Activated T-cell treated with anti-CD3 and anti-CD28 coated beads, Interleukin-2, amount 50 U/mL, for 72 hours (primary cell): ENCODE data around the gene FTSJ1. TPM values are rescaled to one million over a fixed set of nuclear protein-coding genes. Genes with fewer than 3 reads are reported as not detected.

ENCODE experiments used
- ATAC-seq, 2 donors: fragments of 150-1000 bp; cut with Tn5 transposase; replicated peaks in 1 of 2; 2 replicates each; pipeline ENCODE4 v1.10.0; 2021; ENCODE audit warnings: moderate library complexity in 2 of 2, mild to moderate bottlenecking in 1 of 2
- DNase-seq, 2 donors: peaks; one replicate each; pipeline ENCODE4 v3.0.0; 2021 to 2022; ENCODE audit warnings: mixed read lengths in 1 of 2
- H3K27ac Mint-ChIP-seq: one replicate; pipeline ENCODE4 v1.8.0; 2022; ENCODE audit warnings: mild to moderate bottlenecking, moderate library complexity, mixed read lengths
- H3K27me3 Mint-ChIP-seq: one replicate; pipeline ENCODE4 v1.8.0; 2022; ENCODE audit warnings: low read depth, mixed read lengths
- H3K36me3 Mint-ChIP-seq, 2 donors: one replicate each; pipeline ENCODE4 v1.8.0; 2022; ENCODE audit warnings: mixed read lengths in 2 of 2, mild to moderate bottlenecking in 1 of 2; ENCODE audit not compliant: insufficient read depth in 2 of 2
- H3K4me1 Mint-ChIP-seq: one replicate; pipeline ENCODE4 v1.8.0; 2022; ENCODE audit warnings: low read depth, mixed read lengths
- H3K4me3 Mint-ChIP-seq, 2 donors: one replicate each; pipeline ENCODE4 v1.8.0; 2022; ENCODE audit warnings: mild to moderate bottlenecking in 2 of 2, mixed read lengths in 2 of 2, moderate library complexity in 2 of 2
- H3K9me3 Mint-ChIP-seq, 2 donors: one replicate each; pipeline ENCODE4 v1.8.0; 2022; ENCODE audit warnings: mixed read lengths in 2 of 2
- total RNA-seq, 2 donors: library from RNA; stranded (reverse); gene quantifications; one replicate each; pipeline ENCODE4 v1.2.3, GENCODE V29; 2022

Gene FTSJ1
- total RNA-seq, 2 donors from 2014 or later = 64.3 to 68.7 TPM

DNA sequence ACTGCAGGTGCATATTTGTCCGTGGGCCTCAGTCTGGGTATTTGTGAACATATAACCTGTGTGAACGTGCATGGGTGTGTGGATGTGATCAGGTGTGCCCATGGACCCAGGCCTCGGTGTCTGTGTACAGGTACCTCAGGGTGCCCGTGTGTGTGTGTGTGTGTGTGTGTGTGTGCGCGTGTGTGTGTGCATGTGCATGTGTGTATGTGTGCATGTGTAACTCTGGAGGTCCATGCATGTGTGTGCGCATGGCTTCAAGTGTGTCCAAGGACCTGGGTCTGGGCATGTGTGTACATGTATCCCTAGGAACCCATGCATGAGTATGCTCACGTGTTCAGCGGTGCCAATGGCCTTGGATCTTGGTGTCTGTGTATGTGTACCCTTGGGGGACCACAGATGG lies 15.8 kb downstream of the FTSJ1 start:
- Mint-ChIP-seq H3K9me3 (no peaks in the 10 kb centered on the region), H3K27me3 (peaks cover 12% of the 10 kb centered on the region), H3K36me3 (no peaks in the 10 kb centered on the region), H3K4me1 (no peaks in the 10 kb centered on the region), H3K4me3 (no peak overlapping the region), H3K27ac (no peak overlapping the region)
- DNase-seq = no peak
- ATAC-seq = no peak

GRCh38 chrX:48492293-48492910 lies 16.4 kb downstream of the FTSJ1 start:
- no peak overlapping the region for H3K27ac Mint-ChIP-seq
- H3K27me3 Mint-ChIP-seq = peaks cover 12% of the 10 kb centered on the region
- no peak for ATAC-seq
- DNase-seq = no peak
- no peaks in the 10 kb centered on the region for H3K4me1 Mint-ChIP-seq
- no peak overlapping the region for H3K4me3 Mint-ChIP-seq
- no peaks in the 10 kb centered on the region for H3K36me3 Mint-ChIP-seq
- no peaks in the 10 kb centered on the region for H3K9me3 Mint-ChIP-seq

DNA sequence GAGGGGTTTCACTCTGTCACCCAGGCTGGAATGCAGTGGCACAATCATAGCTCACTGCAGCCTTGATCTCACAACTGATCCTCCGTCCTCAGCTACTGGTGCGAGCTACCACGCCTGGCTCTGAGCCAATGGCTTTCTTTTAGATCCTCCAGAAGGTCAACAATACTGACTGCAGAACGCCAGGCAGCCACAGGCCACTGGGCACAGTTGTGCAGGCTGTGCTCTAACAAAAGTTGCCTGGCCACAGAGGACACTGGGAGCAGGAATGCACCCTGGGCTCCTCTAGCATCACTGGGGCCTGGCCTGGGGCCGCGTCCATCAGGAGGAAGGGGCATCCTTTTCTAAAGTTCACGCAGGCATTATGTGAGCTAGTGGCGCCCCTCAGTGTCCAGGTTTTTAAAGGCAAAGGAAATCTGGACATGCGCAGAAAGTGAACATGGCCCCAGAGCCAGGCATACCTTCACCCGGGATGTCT lies 17.9 kb downstream of the FTSJ1 start:
- no peak overlapping the region for H3K27ac Mint-ChIP-seq
- H3K36me3 Mint-ChIP-seq = no peaks in the 10 kb centered on the region
- DNase-seq (peak; percentile 12 to 25), ATAC-seq (peak in 1 of 2 donors; percentile 54)
- H3K4me1 Mint-ChIP-seq = peaks cover 4% of the 10 kb centered on the region
- peaks cover 17% of the 10 kb centered on the region for H3K27me3 Mint-ChIP-seq
- no peaks in the 10 kb centered on the region for H3K9me3 Mint-ChIP-seq
- no peak overlapping the region for H3K4me3 Mint-ChIP-seq

DNA sequence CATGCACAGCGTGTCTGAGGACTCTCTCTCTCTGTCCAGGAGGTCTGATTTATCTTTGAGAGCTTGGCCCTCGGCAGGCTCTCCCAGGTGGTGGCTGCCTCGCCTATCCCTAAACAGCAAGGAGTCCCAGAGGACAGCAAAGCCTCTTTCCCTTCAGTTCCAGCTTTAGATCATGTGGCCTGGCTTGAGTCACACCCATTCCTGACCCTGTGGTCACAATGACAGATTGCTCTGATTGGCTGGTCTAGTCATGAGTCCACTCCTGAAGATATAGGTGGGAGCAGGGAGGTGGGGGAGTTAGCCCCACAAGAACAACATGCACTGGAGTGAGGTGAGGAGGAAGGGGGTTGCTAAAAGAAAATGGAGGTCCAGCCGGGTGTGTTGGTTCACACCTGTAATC lies 20.7 kb downstream of the FTSJ1 start:
- no peak overlapping the region for H3K27ac Mint-ChIP-seq
- H3K4me1 Mint-ChIP-seq = peaks cover 4% of the 10 kb centered on the region
- no peak overlapping the region for H3K4me3 Mint-ChIP-seq
- peaks cover 11% of the 10 kb centered on the region for H3K27me3 Mint-ChIP-seq
- no peak for DNase-seq
- H3K9me3 Mint-ChIP-seq = no peaks in the 10 kb centered on the region
- no peaks in the 10 kb centered on the region for H3K36me3 Mint-ChIP-seq
- ATAC-seq = no peak

DNA sequence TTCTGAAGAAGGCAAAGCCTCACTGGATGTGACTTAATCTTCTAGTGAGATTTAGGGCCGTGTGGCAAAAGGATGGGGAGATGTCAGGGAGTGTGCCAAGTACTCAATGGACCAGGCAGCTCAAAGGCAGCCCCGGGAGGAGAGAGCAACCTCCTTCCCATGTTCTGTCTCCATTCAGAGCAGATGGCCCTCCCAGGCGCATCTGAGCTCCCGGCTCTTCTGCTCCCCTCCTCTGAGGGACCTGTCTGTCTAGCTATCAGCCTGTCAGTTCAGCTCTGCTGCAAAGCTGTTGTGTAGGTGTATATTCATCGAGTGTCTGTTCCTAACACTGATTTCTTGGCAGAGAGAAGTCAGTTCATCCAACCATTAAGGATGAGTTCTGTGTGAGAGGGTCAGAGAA lies 21.9 kb downstream of the FTSJ1 start:
- no peaks in the 10 kb centered on the region for H3K9me3 Mint-ChIP-seq
- H3K4me3 Mint-ChIP-seq = no peak overlapping the region
- no peak for DNase-seq
- H3K27ac Mint-ChIP-seq = no peak overlapping the region
- no peaks in the 10 kb centered on the region for H3K36me3 Mint-ChIP-seq
- ATAC-seq = no peak
- peaks cover 11% of the 10 kb centered on the region for H3K27me3 Mint-ChIP-seq
- peaks cover 4% of the 10 kb centered on the region for H3K4me1 Mint-ChIP-seq

GRCh38 chrX:48498374-48498809 lies 22.4 kb downstream of the FTSJ1 start:
- H3K9me3 Mint-ChIP-seq = no peaks in the 10 kb centered on the region
- no peak overlapping the region for H3K27ac Mint-ChIP-seq
- peaks cover 4% of the 10 kb centered on the region for H3K4me1 Mint-ChIP-seq
- no peaks in the 10 kb centered on the region for H3K36me3 Mint-ChIP-seq
- peaks cover 11% of the 10 kb centered on the region for H3K27me3 Mint-ChIP-seq
- ATAC-seq (peak; percentile 13 to 38), DNase-seq (no peak)
- H3K4me3 Mint-ChIP-seq = no peak overlapping the region

GRCh38 chrX:48504261-48504660 lies 28.3 kb downstream of the FTSJ1 start:
- Mint-ChIP-seq H3K9me3 (no peaks in the 10 kb centered on the region), H3K4me3 (no peak overlapping the region), H3K27ac (no peak overlapping the region), H3K4me1 (no peaks in the 10 kb centered on the region), H3K36me3 (no peaks in the 10 kb centered on the region), H3K27me3 (no peaks in the 10 kb centered on the region)
- DNase-seq = no peak
- no peak for ATAC-seq

GRCh38 chrX:48505481-48505880 lies 29.5 kb downstream of the FTSJ1 start:
- no peaks in the 10 kb centered on the region for H3K27me3 Mint-ChIP-seq
- peaks cover 8% of the 10 kb centered on the region for H3K4me1 Mint-ChIP-seq
- no peak overlapping the region for H3K27ac Mint-ChIP-seq
- no peak overlapping the region for H3K4me3 Mint-ChIP-seq
- DNase-seq = no peak
- no peaks in the 10 kb centered on the region for H3K36me3 Mint-ChIP-seq
- ATAC-seq = no peak
- no peaks in the 10 kb centered on the region for H3K9me3 Mint-ChIP-seq

GRCh38 chrX:48507246-48507645 lies 31.2 kb downstream of the FTSJ1 start:
- peaks cover 0 to 1% of the 10 kb centered on the region in 2 donors for H3K36me3 Mint-ChIP-seq
- ATAC-seq = no peak
- no peaks in the 10 kb centered on the region for H3K9me3 Mint-ChIP-seq

GRCh38 chrX:48508400-48509244 lies 32.6 kb downstream of the FTSJ1 start, which contains the start of gene PORCN:
TSS of gene PORCN (plus strand) at chrX:48508992. CDS start at chrX:48509821, 829 bp downstream.
- Mint-ChIP-seq H3K4me1 (peaks cover 8% of the 10 kb centered on the region), H3K27me3 (no peaks in the 10 kb centered on the region), H3K4me3 (peak within 1 kb of the TSS; percentile 88 to 91), H3K9me3 (no peaks in the 10 kb centered on the region), H3K27ac (no peak within 1 kb of the TSS), H3K36me3 (peaks cover 0 to 1% of the 10 kb centered on the region in 2 donors)
- DNase-seq (peak; percentile 83 to 85), ATAC-seq (peak; percentile 98)

More at GRCh38 chrX:48507246-48507645, 31.2 kb downstream of the FTSJ1 start:
- Mint-ChIP-seq H3K4me1 (peaks cover 8% of the 10 kb centered on the region), H3K4me3 (peak overlapping the region in 1 of 2 donors; percentile 20), H3K27me3 (no peaks in the 10 kb centered on the region), H3K27ac (no peak overlapping the region)
- no peak for DNase-seq

DNA sequence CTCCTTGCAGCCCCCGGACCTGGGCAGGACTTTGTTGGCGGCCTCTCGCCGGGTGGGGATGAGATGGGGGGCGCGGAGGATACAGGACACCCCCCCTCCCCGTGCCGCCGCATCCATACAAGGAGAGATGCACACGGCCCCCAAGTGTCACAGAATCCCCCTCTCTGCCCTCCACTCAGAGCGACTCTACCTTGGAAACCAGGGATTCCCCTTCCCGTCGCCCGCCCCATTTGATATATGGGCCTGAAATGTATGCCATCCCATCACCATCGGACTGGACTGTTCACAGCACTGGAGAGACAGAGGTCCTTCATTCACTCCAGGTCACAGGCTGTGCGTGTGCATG lies 33.2 kb downstream of the FTSJ1 start:
- H3K9me3 Mint-ChIP-seq = no peaks in the 10 kb centered on the region
- no peaks in the 10 kb centered on the region for H3K27me3 Mint-ChIP-seq
- H3K27ac Mint-ChIP-seq = no peak overlapping the region
- H3K4me3 Mint-ChIP-seq = peak overlapping the region; percentile 88 to 91
- DNase-seq (no peak), ATAC-seq (peak; percentile 8 to 27)
- peaks cover 0 to 1% of the 10 kb centered on the region in 2 donors for H3K36me3 Mint-ChIP-seq
- H3K4me1 Mint-ChIP-seq = peaks cover 8% of the 10 kb centered on the region

DNA sequence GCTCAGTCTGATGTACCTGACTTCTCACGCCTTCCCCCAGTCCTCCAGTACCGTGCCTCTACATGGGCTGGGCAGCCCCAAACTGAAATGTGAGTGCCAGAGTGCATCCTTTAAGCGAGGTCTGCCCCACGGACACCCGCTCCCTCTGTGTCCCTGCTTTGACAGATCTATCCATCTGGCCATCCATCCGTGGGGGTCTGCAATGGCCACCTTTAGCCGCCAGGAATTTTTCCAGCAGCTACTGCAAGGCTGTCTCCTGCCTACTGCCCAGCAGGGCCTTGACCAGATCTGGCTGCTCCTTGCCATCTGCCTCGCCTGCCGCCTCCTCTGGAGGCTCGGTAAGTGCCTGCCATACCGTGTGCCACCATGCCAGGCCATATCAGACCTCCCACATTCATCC lies 33.6 kb downstream of the FTSJ1 start:
- Mint-ChIP-seq H3K4me1 (peaks cover 8% of the 10 kb centered on the region), H3K4me3 (peak overlapping the region; percentile 88 to 91), H3K36me3 (peaks cover 0 to 1% of the 10 kb centered on the region in 2 donors), H3K27me3 (no peaks in the 10 kb centered on the region), H3K27ac (no peak overlapping the region), H3K9me3 (no peaks in the 10 kb centered on the region)
- ATAC-seq = no peak
- no peak for DNase-seq

- Mint-ChIP-seq H3K4me1 (peaks cover 8% of the 10 kb centered on the region), H3K4me3 (no peak overlapping the region), H3K9me3 (no peaks in the 10 kb centered on the region), H3K27me3 (no peaks in the 10 kb centered on the region), H3K27ac (no peak overlapping the region), H3K36me3 (peaks cover 0 to 1% of the 10 kb centered on the region in 2 donors)
- DNase-seq (no peak), ATAC-seq (no peak)
These were observed 35.6 kb downstream of the FTSJ1 start for GRCh38 chrX:48511560-48511959.
